KG1 (cell line): Measurements from ENCODE around the gene C2orf69.

ENCODE experiments used
- DNase-seq: peaks from one replicate; lab custom pipeline; 2025; lab: John Stamatoyannopoulos, UW

C2orf69 gene

GRCh38 chr2:199968126-199968525 is 57.0 kb downstream of the C2orf69 start:
- no peak for DNase-seq

DNA sequence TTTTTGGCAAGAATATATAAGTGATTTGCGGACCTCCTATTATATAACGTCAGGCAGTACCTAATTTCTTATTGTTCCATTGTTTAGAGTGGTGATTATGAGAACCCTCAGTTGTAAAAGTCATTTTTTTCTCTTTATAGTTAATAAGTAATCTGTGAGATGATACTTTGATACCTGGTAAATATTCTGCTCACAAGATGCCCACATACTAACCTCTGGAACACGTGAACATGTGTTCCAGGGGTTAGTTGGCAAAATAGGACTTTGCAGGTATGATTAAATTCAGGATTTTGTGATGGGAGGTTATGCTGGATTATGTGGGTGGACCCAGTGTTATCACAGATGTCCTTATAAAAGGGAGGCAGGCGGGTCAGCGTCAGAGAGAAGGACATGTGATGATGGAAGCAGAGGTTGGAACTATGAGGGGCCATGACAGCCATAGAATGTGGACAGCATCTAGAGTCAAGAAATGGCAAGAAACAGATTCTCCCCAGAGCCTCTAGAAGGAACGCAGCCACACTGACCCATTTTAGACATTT is 61.1 kb downstream of the C2orf69 start:
- no peak for DNase-seq

DNA sequence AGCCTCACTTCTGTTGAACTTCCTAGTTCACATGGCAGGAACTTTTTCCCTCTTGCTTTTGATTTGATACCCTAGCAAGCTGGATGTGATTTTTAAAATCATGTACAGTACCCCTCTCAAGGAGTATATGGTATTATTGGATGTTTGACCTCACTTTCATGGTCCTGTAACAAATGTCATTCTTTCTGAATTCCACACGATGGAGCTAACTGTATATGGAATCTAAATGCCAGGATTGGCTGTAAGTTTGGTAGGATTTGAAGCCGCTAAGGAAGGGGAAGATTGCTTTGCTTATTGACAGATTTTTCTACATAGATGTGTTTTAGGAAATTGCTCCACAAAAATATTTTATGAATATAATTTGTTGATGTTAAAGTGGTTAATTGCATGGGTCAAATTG is 62.6 kb downstream of the C2orf69 start:
- DNase-seq: no peak

DNA sequence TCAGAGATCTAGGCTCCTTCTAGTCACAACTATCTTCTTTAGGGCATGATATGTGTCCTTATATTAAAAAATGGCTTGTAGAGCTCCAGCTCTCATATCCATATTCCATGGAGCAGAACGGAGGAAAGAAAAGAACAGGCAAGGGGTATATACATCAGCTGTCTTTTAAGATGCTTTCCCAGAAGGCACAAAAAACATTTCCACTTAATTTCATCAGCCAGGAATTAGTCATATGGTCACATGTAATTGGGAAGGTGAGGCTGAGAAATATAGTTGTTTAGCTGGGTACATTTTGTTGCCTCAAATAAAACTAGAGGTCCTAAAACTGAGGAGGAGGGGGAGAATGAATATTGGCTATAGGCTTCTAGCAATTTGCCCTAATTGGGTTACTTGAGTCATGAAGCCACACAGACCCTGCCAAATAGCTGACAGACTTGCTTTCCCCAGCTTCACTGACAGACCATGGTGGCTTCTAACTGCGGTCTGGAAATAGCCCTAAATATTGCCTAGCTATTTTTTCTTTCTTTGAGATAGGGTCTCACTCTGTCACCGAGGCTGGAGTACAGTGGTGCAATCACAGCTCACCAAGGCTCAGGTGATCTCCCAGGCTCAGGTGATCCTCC is 64.3 kb downstream of the C2orf69 start:
- DNase-seq: no peak
